NCI-H748 (cell line): ENCODE measurements around the gene DLGAP3.

Source experiments
- DNase-seq: peaks from one replicate; lab custom pipeline; 2025; ENCODE audit not compliant: unreplicated experiment; lab: John Stamatoyannopoulos, UW

DLGAP3 gene

DNA sequence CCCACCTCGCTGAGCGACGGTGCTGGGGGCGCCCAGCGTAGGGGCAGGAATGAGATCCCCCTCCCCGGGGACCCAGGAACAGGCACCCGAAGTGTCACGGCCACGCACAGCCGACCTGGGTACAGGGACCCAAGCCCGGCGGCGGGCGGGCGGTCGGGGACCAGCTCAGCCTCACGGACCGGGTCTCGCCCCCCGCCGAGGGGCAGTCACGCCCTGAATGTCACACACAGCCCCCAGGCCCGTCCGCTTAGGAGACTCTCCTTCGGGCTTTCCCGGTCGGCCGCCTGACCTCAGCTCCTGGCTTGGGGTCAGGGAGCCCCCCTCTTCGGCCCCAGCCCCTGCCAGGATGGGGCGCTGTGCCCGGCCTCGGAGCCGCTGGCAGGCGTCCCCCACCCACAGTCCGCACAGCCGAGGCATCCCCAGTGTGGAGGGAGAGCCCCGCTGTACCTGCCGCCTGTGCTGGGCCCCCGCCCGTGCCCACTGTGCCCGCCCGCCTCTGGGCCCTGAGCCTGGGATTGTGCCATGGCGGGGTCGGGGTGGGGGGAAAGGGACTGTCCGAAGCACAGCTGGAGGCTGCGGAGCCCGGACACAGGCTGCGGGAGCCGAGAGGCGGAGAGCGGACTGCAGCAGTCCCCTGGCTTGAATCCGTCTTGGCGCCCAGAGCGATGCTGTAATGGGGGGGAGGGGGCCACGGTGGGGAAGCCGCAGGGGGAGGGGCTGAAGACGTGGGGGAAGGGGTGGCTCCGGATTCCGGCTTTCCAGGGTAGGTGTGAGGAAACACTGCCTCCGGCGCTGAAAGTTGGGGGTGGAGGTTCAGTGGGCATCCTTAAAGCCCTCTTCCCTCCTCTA, 627 bp upstream of the DLGAP3 start:
- DNase-seq = peak; percentile 40

DNA sequence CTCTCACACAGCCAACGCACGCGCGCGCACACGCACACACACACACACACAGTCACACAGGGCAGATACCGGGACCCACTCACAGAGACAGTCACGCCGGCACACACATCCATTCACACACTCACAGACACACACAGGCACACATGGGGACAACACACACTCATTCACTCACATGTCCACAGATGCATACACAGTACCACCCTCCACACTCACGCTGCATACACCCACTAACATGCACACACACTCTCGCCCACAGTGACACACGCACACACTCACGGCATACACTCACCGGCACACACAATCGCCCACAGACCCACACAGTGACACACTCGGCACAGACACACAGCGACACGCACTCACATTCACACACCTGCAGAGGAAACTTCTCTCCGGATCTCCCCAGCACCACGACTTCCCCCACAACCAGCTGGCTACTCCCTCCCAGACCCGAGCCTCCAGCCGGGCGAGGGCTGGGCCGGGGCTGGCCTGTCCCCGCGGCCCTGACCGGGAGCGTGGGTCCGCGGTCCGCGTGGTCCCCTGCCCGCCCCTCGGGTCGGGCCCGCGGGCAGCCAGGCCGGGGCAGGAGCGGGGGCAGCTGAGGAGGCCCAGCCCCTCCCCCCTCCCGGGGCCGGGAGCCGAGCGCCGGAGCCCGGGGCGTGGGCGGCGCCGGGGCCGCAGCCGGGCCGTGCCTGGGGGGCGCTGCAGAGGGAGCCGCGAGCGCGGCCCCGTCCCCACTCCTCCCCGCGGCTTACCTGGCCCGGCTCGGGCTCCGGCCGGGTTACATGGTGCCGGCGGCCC, 552 bp downstream of the DLGAP3 start:
- DNase-seq = peak; percentile 48

DNA sequence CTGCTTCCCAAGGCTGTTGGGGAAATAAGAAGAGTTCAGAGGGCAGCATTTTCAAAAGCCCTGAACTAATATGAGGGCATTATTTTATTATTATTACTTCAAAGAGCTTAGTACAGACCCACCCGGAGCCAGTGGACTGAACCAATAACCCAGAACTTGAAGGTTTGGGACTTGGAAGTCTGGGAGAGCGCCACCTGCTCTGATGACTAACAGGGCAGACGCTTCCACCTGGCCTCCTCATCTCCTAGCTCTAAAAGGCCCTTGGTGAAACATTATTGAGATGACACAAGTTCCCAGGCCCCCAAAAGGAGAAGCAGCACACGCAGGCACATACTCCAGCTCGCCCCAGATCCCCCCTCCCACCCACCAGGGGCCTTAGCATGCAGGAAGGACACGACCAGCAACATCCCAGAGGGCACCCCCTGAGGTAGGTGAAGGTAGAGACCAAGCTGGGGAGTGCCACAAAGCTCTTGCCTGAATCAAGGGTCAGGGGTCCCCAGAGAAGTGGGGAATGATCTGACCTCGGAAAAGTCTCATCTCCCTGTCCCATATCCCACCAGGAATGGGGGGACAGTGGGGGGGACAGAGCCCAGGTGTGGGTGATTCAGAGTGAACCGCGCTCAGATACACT, 1.3 kb downstream of the DLGAP3 start:
- DNase-seq = no peak

GRCh38 chr1:34927316-34927715, 2.1 kb downstream of the DLGAP3 start:
- no peak for DNase-seq

DNA sequence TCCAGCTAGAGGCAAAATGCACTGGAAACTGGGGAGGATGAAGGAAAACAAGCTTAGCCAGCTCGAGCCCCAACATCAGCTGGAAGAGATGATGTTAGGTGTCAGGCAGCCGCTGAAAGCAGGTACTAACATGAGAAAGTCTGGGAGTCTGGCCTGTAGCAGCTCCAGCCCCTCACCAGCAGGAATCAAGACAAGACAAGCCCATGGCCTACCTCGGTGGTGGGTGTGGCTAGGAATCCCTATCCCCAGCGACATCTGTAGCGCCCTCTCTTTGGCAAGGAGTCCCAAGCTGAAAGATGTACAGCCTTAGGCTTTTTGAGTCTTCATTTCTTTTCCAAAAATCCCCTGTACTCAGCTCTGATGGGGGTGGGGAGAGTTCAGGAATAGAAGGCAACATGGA, 2.6 kb downstream of the DLGAP3 start:
- no peak for DNase-seq

DNA sequence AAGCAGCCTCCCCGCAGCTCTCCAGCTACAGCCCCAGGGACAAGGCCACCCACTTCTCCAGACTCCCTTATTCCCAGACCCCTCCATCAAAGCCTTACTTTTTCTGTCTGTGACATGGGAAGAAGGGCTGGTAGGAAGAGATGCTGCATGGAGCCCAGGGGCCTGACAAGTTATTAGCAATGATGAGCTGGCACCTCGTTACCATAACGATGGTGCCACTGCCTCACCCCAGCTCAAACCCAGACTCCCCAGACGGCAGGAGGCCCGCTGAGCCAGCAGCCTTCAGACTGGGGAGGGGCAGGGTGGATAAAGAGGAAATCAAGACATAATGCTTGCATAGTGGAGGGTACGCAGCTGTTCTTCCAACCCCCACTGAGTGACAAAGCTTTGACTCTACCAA, 3.3 kb downstream of the DLGAP3 start:
- no peak for DNase-seq

- DNase-seq = no peak
Measured at GRCh38 chr1:34925730-34926129, 3.7 kb downstream of the DLGAP3 start.

- DNase-seq = no peak
Measured at GRCh38 chr1:34924759-34925555, 4.5 kb downstream of the DLGAP3 start.

DNA sequence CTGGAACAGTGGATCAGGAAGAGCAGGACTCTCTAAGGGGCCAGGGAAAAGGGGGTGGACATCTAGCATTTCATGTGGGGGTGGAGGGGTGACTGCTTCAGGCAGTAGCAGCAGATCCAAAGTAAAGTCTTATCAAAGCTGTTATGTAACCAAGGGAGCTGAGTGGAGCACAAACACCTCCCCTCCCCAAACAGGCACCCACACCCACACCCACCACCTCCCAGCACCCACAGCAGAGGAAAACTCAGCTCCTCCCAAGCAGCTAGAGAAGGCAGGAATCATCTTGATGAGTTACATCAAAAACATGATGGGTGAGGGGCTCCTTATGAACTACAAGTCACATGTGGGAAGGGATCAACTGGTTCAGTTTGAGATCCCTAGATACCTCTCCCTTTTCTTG, 6.0 kb downstream of the DLGAP3 start:
- no peak for DNase-seq

DNA sequence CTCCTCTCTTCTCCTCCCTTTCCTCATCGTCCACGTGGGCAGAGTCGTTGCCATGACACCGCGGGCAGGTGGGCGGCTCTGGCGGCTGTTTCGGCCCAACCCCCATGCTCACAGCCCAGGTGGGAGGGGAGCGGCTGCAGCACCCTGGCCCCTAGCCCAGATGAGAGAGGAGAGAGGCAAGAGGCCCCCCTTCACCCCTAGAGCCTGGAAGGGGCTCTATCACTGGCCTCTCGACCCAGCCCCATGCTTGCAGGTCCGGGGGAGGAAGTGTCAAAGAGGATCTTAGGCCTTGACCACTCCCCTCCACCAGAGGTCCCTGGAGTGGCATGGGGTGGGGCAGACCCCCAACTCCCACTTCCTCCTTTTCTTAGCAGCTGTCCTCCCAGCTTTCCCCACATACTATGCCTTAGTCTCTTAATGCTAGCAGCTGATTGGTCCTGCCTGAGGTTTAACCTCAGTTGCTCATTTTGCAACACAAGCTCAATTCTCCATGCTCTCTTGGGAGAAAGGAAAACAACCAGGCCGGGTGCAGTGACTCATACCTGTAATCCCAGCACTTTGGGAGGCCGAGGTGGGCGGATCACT, 10.4 kb downstream of the DLGAP3 start:
- DNase-seq = peak; percentile 72

DNA sequence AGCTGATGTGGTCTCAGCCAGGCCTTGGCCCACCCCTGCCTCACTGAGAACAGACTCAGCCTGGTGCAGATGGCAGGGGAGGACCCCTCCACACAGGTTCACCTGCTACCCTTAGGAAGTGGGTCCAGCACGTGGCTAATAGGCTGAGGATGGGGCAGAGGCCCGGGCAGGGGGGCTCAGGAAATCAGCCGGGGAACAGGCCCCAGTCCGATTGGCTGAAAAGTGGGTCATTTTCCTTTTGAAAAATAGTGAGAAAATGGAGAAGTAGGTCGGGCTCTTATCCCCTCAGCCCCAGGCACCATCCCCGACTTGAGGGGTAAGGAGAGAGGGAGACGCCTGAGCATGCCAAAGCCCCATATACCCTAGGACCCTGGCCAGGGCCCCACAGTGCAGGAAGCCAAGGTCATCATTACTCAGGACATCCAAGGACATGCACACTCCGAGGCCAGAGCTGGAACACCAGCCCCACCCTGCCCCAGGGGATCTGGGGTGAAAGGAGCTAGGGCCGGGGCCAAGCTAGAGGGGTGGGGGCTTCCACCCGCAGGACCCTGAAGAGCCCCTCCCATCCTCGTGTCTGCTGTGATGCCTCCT, 11.0 kb downstream of the DLGAP3 start:
- no peak for DNase-seq

- no peak for DNase-seq
Measured at GRCh38 chr1:34917017-34917416, 12.4 kb downstream of the DLGAP3 start.

GRCh38 chr1:34916104-34916503, 13.3 kb downstream of the DLGAP3 start:
- DNase-seq = no peak

DNA sequence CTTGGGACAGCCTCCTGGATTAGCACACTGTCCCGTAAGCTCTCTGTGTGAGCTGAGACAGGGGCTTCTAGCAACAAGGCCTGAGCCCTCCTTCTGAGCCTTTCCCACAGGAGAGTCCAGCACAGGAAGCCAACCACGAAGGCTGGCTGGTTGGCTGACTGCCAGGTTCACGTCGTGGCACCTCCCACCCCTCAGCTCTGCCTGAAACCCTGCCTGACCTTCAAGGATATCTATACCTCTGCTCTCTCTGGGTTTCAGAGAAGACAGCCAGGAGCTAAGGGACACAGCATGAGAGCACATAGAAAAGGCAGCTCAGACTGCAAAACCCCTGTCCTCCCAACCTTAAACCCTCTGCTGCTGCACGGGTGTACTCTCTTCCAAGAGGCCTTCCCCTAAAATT, 13.9 kb downstream of the DLGAP3 start:
- peak; percentile 3 for DNase-seq

- no peak for DNase-seq
Measured at GRCh38 chr1:34914958-34915357, 14.5 kb downstream of the DLGAP3 start.

DNA sequence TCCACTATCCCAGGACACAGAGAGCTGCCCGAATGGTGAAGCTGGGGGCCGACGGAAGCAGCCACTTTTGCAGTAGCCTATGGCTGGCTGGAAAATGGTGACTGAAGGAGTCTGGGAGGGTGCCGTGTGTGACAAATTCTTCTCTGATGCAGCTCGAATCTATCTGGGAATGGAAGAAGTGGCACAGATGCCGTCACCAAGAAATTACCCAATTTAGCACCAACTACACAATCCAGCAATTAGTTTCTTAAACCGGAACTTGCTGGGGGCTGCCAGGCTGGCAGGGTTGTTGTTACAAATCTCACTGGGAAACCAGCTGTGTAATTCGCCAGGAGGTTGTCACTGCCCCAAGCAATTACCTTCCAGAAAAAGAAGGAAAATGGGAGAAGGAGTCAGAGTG, 18.0 kb downstream of the DLGAP3 start:
- DNase-seq = no peak

GRCh38 chr1:34910425-34910824, 19.0 kb downstream of the DLGAP3 start:
- DNase-seq = no peak

DNA sequence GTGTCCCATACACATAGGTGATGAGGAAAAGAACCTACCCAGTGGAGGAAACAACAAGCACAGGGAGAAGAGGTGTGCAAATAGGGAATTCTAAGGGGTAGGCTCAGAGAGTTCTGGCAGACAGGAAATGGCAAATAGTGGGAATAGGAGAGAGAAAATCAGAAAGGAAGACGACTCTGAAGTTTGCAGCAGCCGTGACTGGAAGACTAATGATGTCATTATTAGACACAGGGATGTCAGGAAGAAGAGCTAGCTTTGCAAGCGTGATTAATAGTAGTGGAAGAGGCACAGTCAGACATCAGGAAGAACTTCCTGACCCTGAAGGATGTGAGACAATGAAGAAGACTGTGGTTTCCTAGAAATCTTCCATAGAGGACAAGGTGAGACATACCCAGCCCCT, 21.1 kb downstream of the DLGAP3 start:
- DNase-seq = no peak

DNA sequence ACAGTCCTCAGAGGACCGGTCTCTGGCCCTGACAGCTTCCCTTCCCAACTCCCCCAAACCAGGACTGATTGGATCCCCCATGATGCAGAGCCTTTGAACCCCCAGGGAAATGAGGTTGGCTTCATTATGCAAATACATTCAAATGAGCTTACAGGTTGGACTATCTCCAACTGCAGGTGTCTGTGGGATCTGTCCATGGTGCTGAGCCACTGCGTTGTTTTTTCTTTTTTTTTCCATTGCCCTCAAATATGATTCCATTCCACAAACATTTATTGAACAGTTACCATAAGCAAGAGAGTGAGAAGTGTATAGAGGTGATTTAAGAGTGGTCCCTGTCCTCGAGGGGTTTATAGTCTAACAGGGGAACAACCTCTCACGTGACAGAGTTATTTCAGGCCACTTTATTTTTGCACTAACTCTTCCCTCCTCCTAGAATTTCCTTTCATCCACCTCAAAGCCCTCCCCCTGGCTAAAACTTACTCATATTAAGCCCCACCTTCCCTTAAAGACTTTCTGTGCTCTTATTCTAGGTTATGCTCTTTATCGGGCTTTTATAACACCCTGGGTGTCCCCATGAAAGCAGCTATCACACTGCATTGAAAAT, 21.9 kb downstream of the DLGAP3 start:
- no peak for DNase-seq

DNA sequence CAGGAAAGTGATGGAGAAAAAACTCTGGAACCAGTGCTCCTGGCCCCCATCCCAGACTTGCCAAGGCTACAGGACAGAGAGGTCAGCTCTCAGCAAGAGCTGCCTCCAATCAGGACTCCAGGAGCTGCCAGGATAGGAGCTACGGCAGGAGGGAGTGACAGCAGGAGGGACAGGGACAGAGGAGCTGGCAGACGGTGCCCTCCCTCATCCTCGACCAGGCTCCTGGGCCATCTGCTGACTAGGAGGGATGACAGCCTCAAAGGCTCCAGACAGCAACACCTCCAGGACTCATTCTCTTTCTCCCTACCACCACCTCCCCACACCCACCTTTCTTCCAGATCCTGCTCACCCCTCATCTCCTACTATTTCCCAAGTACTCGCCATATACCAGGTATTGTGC, 22.7 kb downstream of the DLGAP3 start:
- no peak for DNase-seq
